Liver (tissue), 9 donors: ENCODE data around the gene ISM2. TPM values are rescaled to one million over a fixed set of nuclear protein-coding genes. Genes with fewer than 3 reads are reported as not detected.

Source experiments
- DNase-seq: peaks from one replicate; pipeline ENCODE4 v3.0.0-alpha.2; 2017; ENCODE audit warnings: low spot score
- H3K27ac ChIP-seq, 2 donors: one replicate each; pipeline ENCODE4 v1.7.0; 2013; ENCODE audit warnings: inconsistent platforms in 2 of 2, low read length in 2 of 2, control low read depth in 1 of 2, low read depth in 1 of 2, mild to moderate bottlenecking in 1 of 2
- H3K27me3 ChIP-seq, 4 donors: one replicate each; pipeline versions ENCODE4 v1.6.1 to v1.7.0; 2013; ENCODE audit warnings: low read length in 3 of 4, inconsistent platforms in 1 of 4, mild to moderate bottlenecking in 1 of 4, moderate library complexity in 1 of 4; ENCODE audit not compliant: control insufficient read depth in 4 of 4, insufficient read depth in 4 of 4
- H3K36me3 ChIP-seq, 4 donors: one replicate each; pipeline versions ENCODE4 v1.6.1 to v1.7.0; 2013; ENCODE audit warnings: low read length in 3 of 4, mild to moderate bottlenecking in 3 of 4, low read depth in 1 of 4, moderate library complexity in 1 of 4; ENCODE audit not compliant: control insufficient read depth in 4 of 4, insufficient read depth in 3 of 4
- H3K4me1 ChIP-seq, 4 donors: one replicate each; pipeline versions ENCODE4 v1.6.1 to v1.7.0; 2013; ENCODE audit warnings: low read length in 3 of 4, mild to moderate bottlenecking in 3 of 4, moderate library complexity in 1 of 4; ENCODE audit not compliant: control insufficient read depth in 4 of 4, insufficient read depth in 4 of 4
- H3K4me3 ChIP-seq, 3 donors: one replicate each; pipeline versions ENCODE4 v1.6.1 to v1.7.0; 2013; ENCODE audit warnings: low read length in 3 of 3, control low read depth in 1 of 3, low read depth in 1 of 3, mild to moderate bottlenecking in 1 of 3
- H3K9ac ChIP-seq, 2 donors: one replicate each; pipeline ENCODE4 v1.7.0; 2013; ENCODE audit warnings: low read length in 2 of 2, mild to moderate bottlenecking in 2 of 2, moderate library complexity in 2 of 2, control low read depth in 1 of 2, low read depth in 1 of 2
- H3K9me3 ChIP-seq, 4 donors: one replicate each; pipeline versions ENCODE4 v1.6.1 to v1.7.0; 2013; ENCODE audit warnings: low read length in 3 of 4; ENCODE audit not compliant: control insufficient read depth in 4 of 4
- ATF3 ChIP-seq: IDR thresholded peaks from 2 replicates; pipeline ENCODE4 v1.6.1; 2016; ENCODE audit warnings: antibody characterized with exemption
- EGR1 ChIP-seq, 2 donors: IDR thresholded peaks; 2 replicates each; pipeline ENCODE4 v1.6.1; 2016 to 2018; ENCODE audit warnings: antibody characterized with exemption in 2 of 2, low read depth in 2 of 2
- FOXA1 ChIP-seq: IDR thresholded peaks from 2 replicates; pipeline ENCODE4 v1.6.1; 2016; ENCODE audit warnings: antibody characterized with exemption
- FOXA2 ChIP-seq: IDR thresholded peaks from 2 replicates; pipeline ENCODE4 v1.6.1; 2016; ENCODE audit warnings: antibody characterized with exemption
- GABPA ChIP-seq, 2 donors: IDR thresholded peaks in 1 of 2; conservative IDR thresholded peaks in 1 of 2; 2 replicates each; pipeline ENCODE4 v1.6.1; 2016; ENCODE audit warnings: antibody characterized with exemption in 2 of 2, mild to moderate bottlenecking in 1 of 2, moderate library complexity in 1 of 2
- HNF4A ChIP-seq, 2 donors: conservative IDR thresholded peaks; 2 replicates each; pipeline ENCODE4 v1.6.1; 2016; ENCODE audit warnings: antibody characterized with exemption in 2 of 2, mild to moderate bottlenecking in 2 of 2
- HNF4G ChIP-seq: IDR thresholded peaks from 2 replicates; pipeline ENCODE4 v1.6.1; 2016; ENCODE audit warnings: antibody characterized with exemption
- JUND ChIP-seq, 2 donors: IDR thresholded peaks; 2 replicates each; pipeline ENCODE4 v1.6.1; 2016; ENCODE audit warnings: antibody characterized with exemption in 2 of 2
- NR2F2 ChIP-seq: IDR thresholded peaks from 2 replicates; pipeline ENCODE4 v1.6.1; 2016; ENCODE audit warnings: antibody characterized with exemption
- RAD21 ChIP-seq, 2 donors: IDR thresholded peaks; 2 replicates each; pipeline ENCODE4 v1.6.1; 2016; ENCODE audit warnings: antibody characterized with exemption in 2 of 2, mild to moderate bottlenecking in 2 of 2
- REST ChIP-seq: IDR thresholded peaks from 2 replicates; pipeline ENCODE4 v1.6.1; 2016; ENCODE audit warnings: antibody characterized with exemption, mild to moderate bottlenecking
- RXRA ChIP-seq, 2 donors: IDR thresholded peaks; 2 replicates each; pipeline ENCODE4 v1.6.1; 2017 to 2018; ENCODE audit warnings: antibody characterized with exemption in 2 of 2, mild to moderate bottlenecking in 1 of 2
- SP1 ChIP-seq: IDR thresholded peaks from 2 replicates; pipeline ENCODE4 v1.6.1; 2018; ENCODE audit warnings: antibody characterized with exemption, mild to moderate bottlenecking
- TAF1 ChIP-seq: conservative IDR thresholded peaks from 2 replicates; pipeline ENCODE4 v1.6.1; 2016; ENCODE audit warnings: antibody characterized with exemption, mild to moderate bottlenecking
- YY1 ChIP-seq: IDR thresholded peaks from 2 replicates; pipeline ENCODE4 v1.6.1; 2016; ENCODE audit warnings: antibody characterized with exemption, mild to moderate bottlenecking
- ZBTB33 ChIP-seq: IDR thresholded peaks from 2 replicates; pipeline ENCODE4 v1.6.1; 2016; ENCODE audit warnings: antibody characterized with exemption
- WGBS: extraction: QIAGEN DNeasy Blood & Tissue Kit; methylation state at CpG from one replicate; pipeline ENCODE4 v1.1.7; 2013; 5-methylcytosine and 5-hydroxymethylcytosine counted together
- polyA plus RNA-seq, 2 donors: library from polyadenylated mRNA; stranded (reverse) in 1 of 2; unstranded in 1 of 2; fragments of 200-250 nt in 1 of 2; fragments of >200 nt in 1 of 2; fragmentation: Nextera tagmentation in 1 of 2; extraction: Ambion mirVana in 1 of 2; gene quantifications; one replicate each; pipeline versions ENCODE4 v1.2.1 to v1.2.3, GENCODE V29; 2013 to 2015
- total RNA-seq, 2 donors: library from RNA; depleted of rRNA; stranded (reverse); fragments of >200 nt; gene quantifications; one replicate each; pipeline ENCODE4 v1.2.3, GENCODE V29; 2014
- TF ChIP-seq, protein P1 (sequence below): IDR thresholded peaks from 2 replicates; pipeline ENCODE4 v1.6.1; 2016; ENCODE audit warnings: antibody characterized with exemption
- TF ChIP-seq, protein P2 (sequence below): fragments of 150-350 bp; IDR thresholded peaks from 2 replicates; pipeline ENCODE4 v1.5.1; 2017; ENCODE audit warnings: improper control_type of control experiment, low read depth, low read length; ENCODE audit not compliant: missing input control
- donor health status: healthy.
- donor health status: healthy.
- donor health status: healthy.
- donor health status: healthy.
- donor health status: healthy.

Gene ISM2
- total and polyA plus RNA-seq, 4 donors = not detected

GRCh38 chr14:77508876-77509275 lies 10.3 kb upstream of the ISM2 start (continued):
- TF ChIP-seq HNF4G (no peak), GABPA (IDR thresholded peaks at IDR 0.05 in 1 of 2, conservative IDR thresholded peaks at IDR 0.05 in 1 of 2) (no peak), NR2F2 (no peak)

GRCh38 chr14:77508249-77508648 lies 9.6 kb upstream of the ISM2 start:
- Histone ChIP-seq H3K36me3 (peaks cover 0 to 17% (median 14%) of the 10 kb centered on the region in 4 donors), H3K27me3 (no peaks in the 10 kb centered on the region), H3K9me3 (peaks cover 0 to under 1% (median 0%) of the 10 kb centered on the region in 4 donors), H3K27ac (no peak overlapping the region), H3K4me1 (no peaks in the 10 kb centered on the region), H3K9ac (no peak overlapping the region), H3K4me3 (no peak overlapping the region)
- DNase-seq = no peak
- TF ChIP-seq ZBTB33 (no peak), TAF1 (no peak), FOXA1 (no peak), RXRA (IDR thresholded peaks at IDR 0.05) (no peak), YY1 (no peak), SP1 (no peak), NR2F2 (no peak), HNF4A (conservative IDR thresholded peaks at IDR 0.05) (no peak), JUND (IDR thresholded peaks at IDR 0.05) (no peak)
- 96% methylated on average over 4 of the region's 4 CpGs for WGBS

DNA sequence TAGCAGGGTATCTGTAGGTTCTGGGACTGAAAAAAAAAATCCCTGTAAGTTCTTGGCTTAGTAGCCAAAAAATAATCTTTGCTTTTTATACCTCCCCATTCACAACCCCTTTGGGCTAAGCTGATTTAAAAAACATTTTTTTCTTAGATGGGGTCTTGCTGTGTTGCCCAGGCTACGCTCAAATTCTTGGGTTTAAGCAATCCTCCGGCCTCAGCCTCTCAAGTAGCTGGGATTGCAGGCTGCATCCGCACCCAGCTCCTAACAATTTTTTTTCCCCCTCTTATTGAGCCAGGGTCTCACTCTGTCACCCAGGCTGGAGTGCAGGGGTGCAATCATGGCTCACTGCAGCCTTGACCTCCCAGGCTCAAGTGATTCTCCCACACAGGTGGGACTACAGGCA lies 9.1 kb upstream of the ISM2 start:
- H3K27ac ChIP-seq = no peak overlapping the region
- no peaks in the 10 kb centered on the region for H3K27me3 ChIP-seq
- H3K4me1 ChIP-seq = no peaks in the 10 kb centered on the region
- WGBS = 99% methylated on average over 3 of the region's 3 CpGs
- no peak overlapping the region for H3K4me3 ChIP-seq
- H3K9ac ChIP-seq = no peak overlapping the region
- DNase-seq = no peak
- H3K36me3 ChIP-seq = peaks cover 0 to 17% (median 14%) of the 10 kb centered on the region in 4 donors
- H3K9me3 ChIP-seq = peaks cover 0 to 4% (median 0%) of the 10 kb centered on the region in 4 donors
- TF ChIP-seq, protein P1, sequence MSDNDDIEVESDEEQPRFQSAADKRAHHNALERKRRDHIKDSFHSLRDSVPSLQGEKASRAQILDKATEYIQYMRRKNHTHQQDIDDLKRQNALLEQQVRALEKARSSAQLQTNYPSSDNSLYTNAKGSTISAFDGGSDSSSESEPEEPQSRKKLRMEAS = no peak
- TF ChIP-seq FOXA1 (no peak), HNF4G (no peak), NR2F2 (no peak), EGR1 (IDR thresholded peaks at IDR 0.05; ENCODE audit: low read depth in 2 of 2) (no peak), REST (no peak), HNF4A (conservative IDR thresholded peaks at IDR 0.05) (no peak), YY1 (no peak), RXRA (IDR thresholded peaks at IDR 0.05) (no peak), TAF1 (no peak), ATF3 (no peak), GABPA (IDR thresholded peaks at IDR 0.05 in 1 of 2, conservative IDR thresholded peaks at IDR 0.05 in 1 of 2) (no peak), ZBTB33 (no peak), FOXA2 (no peak), SP1 (no peak), JUND (IDR thresholded peaks at IDR 0.05) (no peak), RAD21 (IDR thresholded peaks at IDR 0.05) (no peak)
- TF ChIP-seq, protein P2, sequence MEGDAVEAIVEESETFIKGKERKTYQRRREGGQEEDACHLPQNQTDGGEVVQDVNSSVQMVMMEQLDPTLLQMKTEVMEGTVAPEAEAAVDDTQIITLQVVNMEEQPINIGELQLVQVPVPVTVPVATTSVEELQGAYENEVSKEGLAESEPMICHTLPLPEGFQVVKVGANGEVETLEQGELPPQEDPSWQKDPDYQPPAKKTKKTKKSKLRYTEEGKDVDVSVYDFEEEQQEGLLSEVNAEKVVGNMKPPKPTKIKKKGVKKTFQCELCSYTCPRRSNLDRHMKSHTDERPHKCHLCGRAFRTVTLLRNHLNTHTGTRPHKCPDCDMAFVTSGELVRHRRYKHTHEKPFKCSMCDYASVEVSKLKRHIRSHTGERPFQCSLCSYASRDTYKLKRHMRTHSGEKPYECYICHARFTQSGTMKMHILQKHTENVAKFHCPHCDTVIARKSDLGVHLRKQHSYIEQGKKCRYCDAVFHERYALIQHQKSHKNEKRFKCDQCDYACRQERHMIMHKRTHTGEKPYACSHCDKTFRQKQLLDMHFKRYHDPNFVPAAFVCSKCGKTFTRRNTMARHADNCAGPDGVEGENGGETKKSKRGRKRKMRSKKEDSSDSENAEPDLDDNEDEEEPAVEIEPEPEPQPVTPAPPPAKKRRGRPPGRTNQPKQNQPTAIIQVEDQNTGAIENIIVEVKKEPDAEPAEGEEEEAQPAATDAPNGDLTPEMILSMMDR = no peak
